HEK293T (cell line): ENCODE measurements around the gene TPM1.

ENCODE experiments used
- ARNT ChIP-seq: fragments of 450-650 bp; IDR thresholded peaks from 2 replicates; pipeline ENCODE4 v1.6.1; 2017; ENCODE audit warnings: mild to moderate bottlenecking
- BHLHE40 ChIP-seq: fragments of 450-650 bp; IDR thresholded peaks from 2 replicates; pipeline ENCODE4 v1.6.1; 2016; ENCODE audit warnings: mild to moderate bottlenecking, moderate library complexity, borderline replicate concordance

DNA sequence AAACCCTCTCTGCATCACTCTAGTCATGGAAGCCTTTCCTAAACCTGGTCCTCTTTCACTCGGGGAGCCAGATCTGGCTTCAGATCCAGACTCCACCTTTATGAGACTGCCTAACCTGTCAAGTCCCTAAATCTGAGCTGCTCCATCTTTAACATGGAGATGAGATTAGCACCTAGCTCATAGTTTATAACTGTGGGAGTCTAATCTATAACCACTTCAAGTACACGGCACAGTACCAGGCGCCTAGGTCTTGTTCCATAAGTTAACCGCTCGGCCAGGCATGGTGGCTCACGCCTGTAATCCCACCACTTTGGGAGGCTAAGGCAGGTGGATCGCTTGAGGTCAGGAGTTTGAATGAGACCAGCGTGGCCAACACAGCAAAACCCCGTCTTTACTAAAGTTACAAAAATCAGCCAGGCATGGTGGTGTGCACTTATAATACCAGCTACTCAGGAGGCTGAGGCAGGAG is 30.3 kb downstream of the TPM1 start:
- TF ChIP-seq ARNT: no peak
- TF ChIP-seq BHLHE40: no peak
